Airway epithelial cell (primary cell): ENCODE results near the gene TAOK1. TPM values are rescaled to one million over a fixed set of nuclear protein-coding genes. Genes with fewer than 3 reads are reported as not detected.

ENCODE experiments used
- total RNA-seq: library from RNA; depleted of rRNA; stranded (reverse); fragments of >200 nt; gene quantifications from 2 replicates; pipeline ENCODE4 v1.2.3, GENCODE V29; 2015

The TAOK1 gene
- total RNA-seq: 25.3 and 31.9 TPM in 2 replicates

DNA sequence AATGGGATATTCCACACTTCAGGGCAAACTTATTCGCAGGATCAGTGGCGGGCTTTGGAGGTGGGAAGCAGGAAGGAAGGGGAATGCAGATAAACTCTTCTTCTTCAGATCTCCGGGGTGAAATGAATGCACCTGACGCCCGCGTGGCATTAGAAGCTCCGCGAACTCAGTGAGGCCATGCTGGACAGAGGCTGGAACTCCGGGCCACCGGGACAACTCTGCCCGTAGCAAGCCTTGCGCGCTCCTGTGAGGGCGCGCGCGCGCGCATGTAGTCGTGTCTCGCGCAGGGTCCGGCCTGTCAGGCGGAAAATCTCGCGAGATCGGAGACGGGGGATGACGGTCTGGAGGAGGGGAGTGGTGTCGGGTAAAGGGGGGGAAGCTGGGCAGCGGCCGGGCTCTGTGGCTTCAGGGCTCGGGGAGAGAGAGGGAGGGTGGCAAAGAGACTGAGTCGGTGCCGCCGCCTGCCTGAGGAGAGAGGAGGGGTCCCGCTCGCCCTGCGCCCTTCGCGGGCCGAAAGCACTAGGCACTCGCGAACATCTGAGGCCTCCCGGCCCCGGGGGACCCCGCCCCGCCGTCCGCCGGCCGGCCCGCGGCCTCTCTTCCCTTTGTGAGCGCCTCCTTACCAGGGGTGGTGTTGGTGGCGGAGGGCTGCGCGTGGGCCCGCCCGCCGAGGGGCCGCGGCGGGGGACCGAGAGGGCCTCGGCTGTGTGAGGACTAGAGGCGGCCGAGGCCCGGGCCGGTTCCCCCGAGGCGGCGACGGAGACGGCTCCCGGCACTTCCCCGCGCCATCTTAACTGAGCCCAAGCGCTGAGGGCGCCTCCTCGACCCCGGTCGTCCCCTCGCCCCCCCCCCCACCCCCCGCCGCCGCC lies at the start of gene TAOK1:
Gene TAOK1, plus strand, starts transcription at position 382 of the 869 bp plus-strand sequence. CDS start 61,186 bp downstream, outside the sequence.

GRCh38 chr17:29566473-29567303 lies 176.5 kb downstream of the TAOK1 start, which contains the start of gene ABHD15:
Gene ABHD15, minus strand, starts transcription at chr17:29567037. Its CDS starts 71 bp downstream, at chr17:29566966.

GRCh38 chr17:29568331-29569244 lies 178.4 kb downstream of the TAOK1 start, which contains the start of gene TP53I13:
Gene TP53I13, plus strand, starts transcription at chr17:29568701. Its CDS starts 58 bp downstream, at chr17:29568759.

GRCh38 chr17:29589524-29590410 lies 199.6 kb downstream of the TAOK1 start, which contains the start of gene GIT1:
Gene GIT1, minus strand, starts transcription at chr17:29589648. Its CDS starts 270 bp downstream, at chr17:29589378.

GRCh38 chr17:29592850-29593551 lies 202.8 kb downstream of the TAOK1 start, which contains the start of gene ANKRD13B:
Gene ANKRD13B, plus strand, starts transcription at chr17:29593132. Its CDS starts 490 bp downstream, at chr17:29593622.

Other genes starting within 250 kb of the TAOK1 start
- 35.0 and 51.4 TPM in 2 replicates for gene MYO18A, start 210.0 kb upstream of the TAOK1 start, total RNA-seq
- not detected in 2 replicates for gene CRYBA1, start 143.5 kb upstream of the TAOK1 start, total RNA-seq
- 16.4 and 23.0 TPM in 2 replicates for gene NUFIP2, start 96.2 kb upstream of the TAOK1 start, total RNA-seq
- 7.1 and 7.7 TPM in 2 replicates for gene ABHD15, start 176.7 kb downstream of the TAOK1 start, total RNA-seq
- gene TP53I13, start 178.3 kb downstream of the TAOK1 start, total RNA-seq: 29.0 and 40.4 TPM in 2 replicates
- 31.0 and 43.2 TPM in 2 replicates for gene GIT1, start 199.3 kb downstream of the TAOK1 start, total RNA-seq
- gene ANKRD13B, start 202.8 kb downstream of the TAOK1 start, total RNA-seq: 8.6 and 17.5 TPM in 2 replicates
- gene CORO6, start 232.5 kb downstream of the TAOK1 start, total RNA-seq: 1.3 and 1.9 TPM in 2 replicates